Activated naive CD4-positive, alpha-beta T cell treated with Interleukin-2 at 50 U/mL for 16 hours (primary cell): ENCODE data around the gene GGA1.

Experiments
- DNase-seq: peaks from one replicate; pipeline ENCODE4 v3.0.0-alpha.2; 2020

GGA1 gene

GRCh38 chr22:37676736-37677492 lies 68.3 kb downstream of the GGA1 start:
- peak; percentile 94 for DNase-seq

- no peak for DNase-seq
These were observed 68.9 kb downstream of the GGA1 start for GRCh38 chr22:37677493-37677974.

DNA sequence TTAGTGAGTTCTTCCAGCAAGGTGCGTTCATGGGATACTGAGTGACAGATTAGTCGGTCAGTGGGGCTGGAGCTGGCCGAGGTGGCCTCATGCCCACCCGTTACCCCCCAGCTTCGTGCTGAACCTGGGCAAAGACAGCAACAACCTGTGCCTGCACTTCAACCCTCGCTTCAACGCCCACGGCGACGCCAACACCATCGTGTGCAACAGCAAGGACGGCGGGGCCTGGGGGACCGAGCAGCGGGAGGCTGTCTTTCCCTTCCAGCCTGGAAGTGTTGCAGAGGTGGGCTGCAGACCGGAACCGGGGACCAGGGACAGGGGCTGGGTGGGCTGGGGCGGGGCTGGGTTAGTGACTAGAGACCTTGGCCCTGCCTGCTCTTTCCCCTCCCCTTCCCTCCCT lies 69.7 kb downstream of the GGA1 start:
- DNase-seq: no peak

- DNase-seq: no peak
These were observed 71.0 kb downstream of the GGA1 start for GRCh38 chr22:37679670-37680069.

DNA sequence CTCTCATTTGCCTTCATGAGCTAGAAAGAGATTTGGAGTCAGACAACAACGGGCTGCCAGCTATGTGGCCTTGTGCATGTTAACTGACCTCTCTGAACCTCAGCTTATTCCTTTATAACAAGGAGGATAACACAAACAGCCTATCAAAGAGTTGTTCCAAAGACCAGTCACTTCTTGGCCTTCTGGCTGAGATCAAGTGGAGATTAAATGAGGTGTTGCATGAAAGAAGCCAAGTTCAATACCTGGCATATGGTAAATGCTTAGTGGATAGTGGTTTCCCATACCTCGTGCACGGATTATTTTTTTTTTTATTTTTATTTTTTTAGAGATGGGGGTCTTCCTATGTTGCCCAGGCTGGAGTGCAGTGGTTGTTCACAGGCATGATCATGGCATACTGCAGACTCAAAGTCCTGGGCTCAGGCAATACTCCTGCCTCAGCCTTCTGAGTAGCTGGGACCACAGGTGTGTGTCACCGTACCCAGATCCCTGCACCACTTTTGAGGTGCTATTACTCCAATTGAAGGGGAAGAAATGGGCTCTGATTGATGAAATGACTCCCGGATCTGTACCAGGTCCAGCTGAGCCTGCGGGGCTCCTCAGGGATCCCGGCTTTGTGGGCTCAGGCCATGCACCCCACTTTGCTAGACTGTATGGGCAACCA lies 71.7 kb downstream of the GGA1 start:
- DNase-seq: no peak

DNA sequence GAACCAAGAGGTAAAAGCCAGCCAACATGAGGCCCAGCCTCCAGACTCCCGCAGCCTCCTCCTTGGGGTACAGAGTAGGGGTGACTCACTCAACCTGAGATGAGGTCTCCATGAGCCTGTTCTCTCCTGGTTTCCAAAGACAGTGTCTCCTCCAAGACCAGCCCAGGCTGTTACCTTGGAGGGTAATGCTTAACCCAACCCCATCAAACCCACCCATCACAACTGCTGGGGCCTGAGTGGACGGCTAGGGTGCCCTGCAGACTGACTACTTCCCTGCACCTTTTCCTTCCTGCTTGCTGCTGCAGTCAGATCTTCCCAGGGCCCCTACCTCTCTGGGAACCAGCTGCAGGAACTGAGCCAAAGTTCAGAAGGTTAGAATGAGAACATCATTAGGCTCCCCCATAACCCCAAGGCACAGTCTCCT lies 72.4 kb downstream of the GGA1 start:
- DNase-seq: no peak

DNA sequence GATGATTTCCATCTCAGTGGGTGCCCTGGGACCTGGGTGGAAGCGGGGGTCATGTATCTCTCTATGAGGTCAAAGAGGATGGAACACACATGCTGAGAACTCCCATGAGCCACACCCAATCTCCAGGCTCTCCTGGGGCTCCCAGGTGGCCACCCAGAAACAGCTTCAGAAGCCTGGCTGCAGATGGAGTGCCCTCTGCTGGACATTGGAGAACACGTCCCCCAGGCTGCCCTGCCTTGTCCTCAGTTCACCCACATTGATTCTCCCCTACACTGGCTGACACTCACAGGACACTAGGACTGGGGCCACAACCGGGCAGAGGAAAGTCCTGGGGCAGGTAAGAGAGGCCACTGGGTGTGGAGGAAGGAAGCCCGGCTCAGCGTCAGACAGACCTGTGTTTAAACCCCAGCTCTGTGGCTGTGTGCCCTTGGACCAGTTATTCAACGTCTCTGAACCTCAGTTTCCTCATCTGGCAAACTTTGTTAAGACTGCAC lies 73.0 kb downstream of the GGA1 start:
- peak; percentile 80 for DNase-seq
